ENCODE results near the gene ZNF217.
"Not testable (repeated sequence)": the region's sequence is repeated elsewhere in the genome, so short reads cannot be mapped to it uniquely, and the experiment has no call there.

DNA sequence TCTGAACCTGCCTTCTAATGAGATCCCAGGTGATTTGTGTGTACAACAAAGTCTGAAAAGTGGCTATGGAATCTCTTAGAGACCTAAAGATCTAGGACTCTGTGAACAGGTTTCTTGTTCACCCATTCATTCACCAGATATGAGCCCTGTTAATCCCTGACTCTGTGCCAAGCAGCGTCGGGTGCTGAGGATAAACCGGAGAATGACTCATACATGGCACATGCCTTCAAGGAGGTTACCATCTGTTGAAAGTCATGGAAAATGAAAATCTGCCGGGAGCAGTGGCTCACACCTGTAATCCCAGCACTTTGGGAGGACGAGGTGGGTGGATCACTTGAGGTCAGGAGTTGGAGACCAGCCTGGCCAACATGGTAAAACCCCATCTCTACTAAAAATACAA lies 72.2 kb downstream of the ZNF217 start:
- TF ChIP-seq, protein P1, sequence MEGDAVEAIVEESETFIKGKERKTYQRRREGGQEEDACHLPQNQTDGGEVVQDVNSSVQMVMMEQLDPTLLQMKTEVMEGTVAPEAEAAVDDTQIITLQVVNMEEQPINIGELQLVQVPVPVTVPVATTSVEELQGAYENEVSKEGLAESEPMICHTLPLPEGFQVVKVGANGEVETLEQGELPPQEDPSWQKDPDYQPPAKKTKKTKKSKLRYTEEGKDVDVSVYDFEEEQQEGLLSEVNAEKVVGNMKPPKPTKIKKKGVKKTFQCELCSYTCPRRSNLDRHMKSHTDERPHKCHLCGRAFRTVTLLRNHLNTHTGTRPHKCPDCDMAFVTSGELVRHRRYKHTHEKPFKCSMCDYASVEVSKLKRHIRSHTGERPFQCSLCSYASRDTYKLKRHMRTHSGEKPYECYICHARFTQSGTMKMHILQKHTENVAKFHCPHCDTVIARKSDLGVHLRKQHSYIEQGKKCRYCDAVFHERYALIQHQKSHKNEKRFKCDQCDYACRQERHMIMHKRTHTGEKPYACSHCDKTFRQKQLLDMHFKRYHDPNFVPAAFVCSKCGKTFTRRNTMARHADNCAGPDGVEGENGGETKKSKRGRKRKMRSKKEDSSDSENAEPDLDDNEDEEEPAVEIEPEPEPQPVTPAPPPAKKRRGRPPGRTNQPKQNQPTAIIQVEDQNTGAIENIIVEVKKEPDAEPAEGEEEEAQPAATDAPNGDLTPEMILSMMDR (IDR thresholded peaks at IDR 0.05; ENCODE audit: poor library complexity, severe bottlenecking), result not testable (repeated sequence)
- TF ChIP-seq POLR2AphosphoS5 (IDR thresholded peaks at IDR 0.05); REST (IDR thresholded peaks at IDR 0.05; ENCODE audit: borderline replicate concordance); EP300 (conservative IDR thresholded peaks at IDR 0.05; ENCODE audit: poor library complexity, severe bottlenecking); TAF1 (IDR thresholded peaks at IDR 0.05; ENCODE audit: low read depth); MXI1 (conservative IDR thresholded peaks at IDR 0.05; ENCODE audit: poor library complexity, severe bottlenecking); RAD21 (conservative IDR thresholded peaks at IDR 0.05); EZH2 (IDR thresholded peaks at IDR 0.05; ENCODE audit: borderline replicate concordance, insufficient read depth, low read length, poor library complexity, severe bottlenecking); SMC3 (conservative IDR thresholded peaks at IDR 0.05; ENCODE audit: poor library complexity): not testable (repeated sequence)
